ENCODE results near the gene IGFBP5. TPM values are rescaled to one million over a fixed set of nuclear protein-coding genes. Genes with fewer than 3 reads are reported as not detected.

The IGFBP5 gene
- total and polyA plus RNA-seq, 2 donors (not counting 1 experiment from before 2014, with no cell fraction given) = not detected

DNA sequence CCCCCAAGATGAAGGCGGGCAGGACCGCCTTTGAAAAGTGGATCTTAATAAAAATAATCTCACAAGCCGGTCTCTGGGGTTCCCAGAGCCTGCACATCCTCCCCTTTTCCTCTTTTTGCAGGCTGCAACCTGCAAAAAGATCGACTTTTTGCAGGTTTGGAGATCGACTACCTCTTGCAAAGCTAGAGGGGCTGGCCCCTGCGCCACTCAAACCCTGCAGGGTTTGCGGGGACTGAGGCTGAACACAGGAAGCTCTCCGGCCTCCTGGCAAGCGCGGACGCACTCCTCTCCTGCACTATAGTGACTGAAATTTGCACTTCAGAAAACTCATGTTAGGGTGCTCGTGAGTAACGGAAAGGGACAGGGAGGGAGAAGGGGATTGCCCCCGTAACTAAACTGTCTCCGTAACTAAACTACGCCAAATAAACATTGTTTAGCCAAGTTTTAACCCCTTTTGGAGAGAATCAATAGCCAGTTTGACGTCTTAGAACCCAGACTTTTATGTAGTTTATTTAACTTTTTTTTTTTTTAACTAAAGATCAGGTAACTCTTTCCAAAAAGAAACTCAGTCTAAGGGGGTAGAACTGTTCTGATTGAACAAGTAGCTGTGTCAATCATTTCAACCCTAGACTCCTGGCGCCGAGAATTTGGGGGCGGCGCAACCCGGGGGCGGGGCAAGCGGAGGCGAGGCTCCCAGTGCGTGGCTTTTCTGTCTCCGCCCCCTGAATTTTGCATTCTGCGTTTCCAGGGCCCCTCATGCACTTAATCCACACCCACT lies 2.5 kb downstream of the IGFBP5 start:
- no peak overlapping the region for H3K27ac Mint-ChIP-seq
- peaks cover 0 to 77% (median 42%) of the 10 kb centered on the region in 4 experiments for H3K27me3 ChIP-seq (replicated peaks in 1 of 4; ENCODE audit: control extremely low read depth in 1 of 4, control insufficient read depth in 3 of 4, insufficient read depth in 4 of 4, low read length in 3 of 4)
- POLR2A ChIA-PET = no interaction called here
- no peak for TF ChIP-seq EZH2 (IDR thresholded peaks at IDR 0.05; ENCODE audit: borderline replicate concordance, insufficient read depth, low read depth, low read length, poor library complexity, severe bottlenecking)
- TF ChIP-seq, protein P1, sequence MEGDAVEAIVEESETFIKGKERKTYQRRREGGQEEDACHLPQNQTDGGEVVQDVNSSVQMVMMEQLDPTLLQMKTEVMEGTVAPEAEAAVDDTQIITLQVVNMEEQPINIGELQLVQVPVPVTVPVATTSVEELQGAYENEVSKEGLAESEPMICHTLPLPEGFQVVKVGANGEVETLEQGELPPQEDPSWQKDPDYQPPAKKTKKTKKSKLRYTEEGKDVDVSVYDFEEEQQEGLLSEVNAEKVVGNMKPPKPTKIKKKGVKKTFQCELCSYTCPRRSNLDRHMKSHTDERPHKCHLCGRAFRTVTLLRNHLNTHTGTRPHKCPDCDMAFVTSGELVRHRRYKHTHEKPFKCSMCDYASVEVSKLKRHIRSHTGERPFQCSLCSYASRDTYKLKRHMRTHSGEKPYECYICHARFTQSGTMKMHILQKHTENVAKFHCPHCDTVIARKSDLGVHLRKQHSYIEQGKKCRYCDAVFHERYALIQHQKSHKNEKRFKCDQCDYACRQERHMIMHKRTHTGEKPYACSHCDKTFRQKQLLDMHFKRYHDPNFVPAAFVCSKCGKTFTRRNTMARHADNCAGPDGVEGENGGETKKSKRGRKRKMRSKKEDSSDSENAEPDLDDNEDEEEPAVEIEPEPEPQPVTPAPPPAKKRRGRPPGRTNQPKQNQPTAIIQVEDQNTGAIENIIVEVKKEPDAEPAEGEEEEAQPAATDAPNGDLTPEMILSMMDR (IDR thresholded peaks at IDR 0.05) = no peak
- intact Hi-C loops (cut with micrococcal nuclease) = no loop called here
- peaks cover 25 to 30% of the 10 kb centered on the region in 2 donors for H3K4me1 ChIP-seq (ENCODE audit: control insufficient read depth in 2 of 2, insufficient read depth in 2 of 2, low read length in 2 of 2)
- H3K9ac ChIP-seq (ENCODE audit: low read length) = no peak overlapping the region
- H3K27ac ChIP-seq (ENCODE audit: low read length in 2 of 2) = no peak overlapping the region
- peak overlapping the region; percentile 49 for H2AFZ ChIP-seq (ENCODE audit: insufficient read depth, low read depth, low read length, poor library complexity, severe bottlenecking)
- DNase-seq = peak; percentile 21
- peak overlapping the region in 4 of 5 experiments; percentile 12 to 50 (median 30) for H3K4me3 ChIP-seq (ENCODE audit: control extremely low read depth in 1 of 5, extremely low read depth in 1 of 5, insufficient read depth in 1 of 5, low read depth in 2 of 5, low read length in 4 of 5)
- ATAC-seq (ENCODE audit: low read depth) = peak; percentile 24
- peak overlapping the region; percentile 78 for H3K4me3 Mint-ChIP-seq
- H3K79me2 ChIP-seq (ENCODE audit: control insufficient read depth, insufficient read depth, low read length) = no peaks in the 10 kb centered on the region
- H3K4me1 Mint-ChIP-seq = peaks cover 24% of the 10 kb centered on the region
- CTCF ChIA-PET = interaction anchor here (0.7 kb wide), 2 partner anchors 9 to 820 kb away, joined by 3 read pairs; no protein-coding TSS in a partner anchor
- H3K4me2 ChIP-seq (replicated peaks; ENCODE audit: low read depth, low read length, poor library complexity, severe bottlenecking) = peak overlapping the region; percentile 61
- 1% methylated on average over 11 of the region's 28 CpGs for WGBS (ENCODE audit: insufficient coverage)
- H3K9me3 Mint-ChIP-seq (ENCODE audit: insufficient read depth) = no peaks in the 10 kb centered on the region
- H3K9me3 ChIP-seq (ENCODE audit: control extremely low read depth in 1 of 3, control insufficient read depth in 2 of 3, insufficient read depth in 1 of 3, low read length in 2 of 3) = peaks cover 0 to 7% (median 0%) of the 10 kb centered on the region in 3 donors
- H3K36me3 ChIP-seq (replicated peaks in 1 of 2; ENCODE audit: control extremely low read depth in 1 of 2, control insufficient read depth in 1 of 2, extremely low read depth in 1 of 2, insufficient read depth in 2 of 2, low read length in 1 of 2) = no peaks in the 10 kb centered on the region
- H3K27me3 Mint-ChIP-seq = peaks cover 62% of the 10 kb centered on the region
- H4K20me1 ChIP-seq (ENCODE audit: control insufficient read depth, insufficient read depth, low read length, poor library complexity, severe bottlenecking) = no peaks in the 10 kb centered on the region

Measured in B cell (primary cell).